Measurements from ENCODE around the gene CPT1B.

DNA sequence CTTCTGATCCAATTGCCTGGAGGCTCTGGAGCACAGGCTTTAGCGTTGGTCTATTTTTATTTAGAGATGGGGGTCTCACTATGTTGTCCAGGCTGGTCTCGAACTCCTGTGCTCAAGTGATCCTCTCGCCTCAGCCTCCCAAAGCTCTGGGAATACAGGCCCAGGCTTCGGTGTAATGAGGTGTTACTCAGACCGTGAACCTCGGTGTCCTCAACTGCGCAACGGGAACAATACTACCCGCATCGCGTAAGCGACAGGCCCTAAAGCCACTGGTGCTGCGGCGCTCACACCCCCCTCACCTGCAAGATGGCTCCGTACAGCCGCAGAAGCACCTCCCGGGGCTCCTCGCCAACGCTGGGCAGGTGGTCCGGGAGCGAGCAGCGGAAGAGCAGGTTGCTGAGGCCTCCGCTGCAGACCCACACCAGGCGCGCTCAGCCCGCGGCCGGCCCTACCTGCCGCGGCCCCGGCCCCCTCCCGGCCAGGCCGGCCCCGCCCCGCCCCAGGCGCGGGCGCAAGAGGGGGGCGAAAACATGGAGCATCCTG, 3.8 kb upstream of the CPT1B start:
- TF ChIP-seq EZH2 (IDR thresholded peaks at IDR 0.05; ENCODE audit: insufficient read depth, low read length), result no peak
- no peak for TF ChIP-seq CTCF (IDR thresholded peaks at IDR 0.05; ENCODE audit: insufficient read depth, low read depth, low read length)
